ENCODE data around the gene POP7.

POP7 gene

GRCh38 chr7:100682991-100683658, 22.8 kb upstream of the POP7 start:
- no peak for DNase-seq
- H3K4me3 ChIP-seq (ENCODE audit: low read depth, low read length) = no peak overlapping the region
- H3K27ac ChIP-seq = no peak overlapping the region
- peaks cover 86% of the 10 kb centered on the region for H3K36me3 ChIP-seq
- no peaks in the 10 kb centered on the region for H3K27me3 ChIP-seq (ENCODE audit: insufficient read depth, low read depth, severe bottlenecking)
- no peaks in the 10 kb centered on the region for H3K9me3 ChIP-seq (ENCODE audit: severe bottlenecking)
- TF ChIP-seq CTCF (IDR thresholded peaks at IDR 0.05; ENCODE audit: low read depth, low read length) = no peak

- DNase-seq = no peak
- H3K9me3 ChIP-seq (ENCODE audit: severe bottlenecking) = no peaks in the 10 kb centered on the region
- H3K27me3 ChIP-seq (ENCODE audit: insufficient read depth, low read depth, severe bottlenecking) = no peaks in the 10 kb centered on the region
- TF ChIP-seq CTCF (IDR thresholded peaks at IDR 0.05; ENCODE audit: low read depth, low read length) = no peak
- H3K4me3 ChIP-seq (ENCODE audit: low read depth, low read length) = no peak overlapping the region
- H3K27ac ChIP-seq = no peak overlapping the region
- H3K36me3 ChIP-seq = peaks cover 86% of the 10 kb centered on the region
Observed at GRCh38 chr7:100683659-100684533, 22.0 kb upstream of the POP7 start.

GRCh38 chr7:100684534-100685042, 21.3 kb upstream of the POP7 start:
- TF ChIP-seq CTCF (IDR thresholded peaks at IDR 0.05; ENCODE audit: low read depth, low read length) = no peak
- DNase-seq = no peak
- Histone ChIP-seq H3K27me3 (ENCODE audit: insufficient read depth, low read depth, severe bottlenecking) (no peaks in the 10 kb centered on the region), H3K27ac (no peak overlapping the region), H3K9me3 (ENCODE audit: severe bottlenecking) (no peaks in the 10 kb centered on the region), H3K4me3 (ENCODE audit: low read depth, low read length) (no peak overlapping the region), H3K36me3 (peaks cover 89% of the 10 kb centered on the region)

- H3K9me3 ChIP-seq (ENCODE audit: severe bottlenecking) = no peaks in the 10 kb centered on the region
- H3K36me3 ChIP-seq = peaks cover 92% of the 10 kb centered on the region
- DNase-seq = no peak
- H3K27ac ChIP-seq = no peak overlapping the region
- no peaks in the 10 kb centered on the region for H3K27me3 ChIP-seq (ENCODE audit: insufficient read depth, low read depth, severe bottlenecking)
- no peak for TF ChIP-seq CTCF (IDR thresholded peaks at IDR 0.05; ENCODE audit: low read depth, low read length)
- H3K4me3 ChIP-seq (ENCODE audit: low read depth, low read length) = no peak overlapping the region
Observed at GRCh38 chr7:100685049-100685605, 20.8 kb upstream of the POP7 start.

GRCh38 chr7:100685631-100686145, 20.2 kb upstream of the POP7 start:
- no peak overlapping the region for H3K4me3 ChIP-seq (ENCODE audit: low read depth, low read length)
- TF ChIP-seq CTCF (IDR thresholded peaks at IDR 0.05; ENCODE audit: low read depth, low read length) = no peak
- H3K9me3 ChIP-seq (ENCODE audit: severe bottlenecking) = no peaks in the 10 kb centered on the region
- peaks cover 87% of the 10 kb centered on the region for H3K36me3 ChIP-seq
- no peaks in the 10 kb centered on the region for H3K27me3 ChIP-seq (ENCODE audit: insufficient read depth, low read depth, severe bottlenecking)
- no peak overlapping the region for H3K27ac ChIP-seq
- DNase-seq = no peak

Data from WERI-Rb-1 (cell line).